AG09309 (cell line): ENCODE measurements around the gene MANBA.
"Not testable (repeated sequence)": the region's sequence is repeated elsewhere in the genome, so short reads cannot be mapped to it uniquely, and the experiment has no call there.

Experiments used
- DNase-seq: peaks from one replicate; pipeline ENCODE4 v3.0.0-alpha.2; 2010; ENCODE audit warnings: low read depth
- H3K4me3 ChIP-seq: 2 replicates; pipeline ENCODE4 v1.5.1; 2011; ENCODE audit warnings: mild to moderate bottlenecking, low read depth, low read length, moderate library complexity; ENCODE audit not compliant: control insufficient read depth
- CTCF ChIP-seq: IDR thresholded peaks from 2 replicates; pipeline ENCODE4 v1.5.1; 2011; ENCODE audit warnings: mild to moderate bottlenecking, low read depth, low read length, inconsistent platforms; ENCODE audit not compliant: insufficient read depth, control insufficient read depth; ENCODE audit errors: missing control alignments

MANBA gene

GRCh38 chr4:102713096-102713495 lies 47.7 kb downstream of the MANBA start:
- no peak overlapping the region for H3K4me3 ChIP-seq
- TF ChIP-seq CTCF, result no peak
- DNase-seq, result no peak

DNA sequence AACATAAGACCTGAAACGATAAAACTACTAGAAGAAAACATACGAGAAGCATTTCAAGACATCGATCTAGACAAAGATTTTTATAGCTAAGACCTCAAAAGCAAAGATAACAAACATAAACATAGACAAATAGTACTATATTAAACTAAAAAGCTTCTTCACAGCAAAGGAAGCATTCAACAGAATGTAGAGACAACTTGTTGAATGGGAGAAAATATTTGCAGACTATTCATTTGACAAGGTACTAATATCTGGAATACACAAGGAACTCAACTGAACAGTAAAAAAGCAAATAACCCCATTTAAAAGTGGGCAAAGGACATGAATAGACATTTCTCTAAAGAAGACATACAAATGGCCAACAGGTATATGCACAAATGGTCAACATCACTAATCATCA lies 49.8 kb downstream of the MANBA start:
- H3K4me3 ChIP-seq, result no peak overlapping the region
- no peak for TF ChIP-seq CTCF
- DNase-seq, result no peak

- not testable (repeated sequence) for H3K4me3 ChIP-seq, DNase-seq
These were observed 51.7 kb downstream of the MANBA start for GRCh38 chr4:102709060-102709459.

DNA sequence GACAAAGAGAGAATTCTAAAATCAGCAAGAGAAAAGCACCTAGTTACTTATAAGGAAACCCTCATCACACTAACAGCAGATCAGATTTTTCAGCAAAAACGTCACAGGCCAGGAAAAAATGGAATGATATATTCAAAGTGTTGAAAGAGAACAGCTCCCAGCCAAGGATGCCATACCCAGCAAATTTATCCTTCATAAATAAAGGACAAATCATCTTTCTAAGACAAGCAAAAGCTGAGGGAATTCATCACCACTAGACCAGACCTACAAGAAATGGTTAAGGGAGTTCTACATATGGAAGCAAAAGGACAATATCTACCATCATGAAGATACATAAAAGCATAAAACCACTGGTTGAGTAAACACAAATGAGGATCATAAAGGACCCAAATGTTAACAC lies 53.6 kb downstream of the MANBA start:
- DNase-seq, result no peak
- no peak overlapping the region for H3K4me3 ChIP-seq
- no peak for TF ChIP-seq CTCF

DNA sequence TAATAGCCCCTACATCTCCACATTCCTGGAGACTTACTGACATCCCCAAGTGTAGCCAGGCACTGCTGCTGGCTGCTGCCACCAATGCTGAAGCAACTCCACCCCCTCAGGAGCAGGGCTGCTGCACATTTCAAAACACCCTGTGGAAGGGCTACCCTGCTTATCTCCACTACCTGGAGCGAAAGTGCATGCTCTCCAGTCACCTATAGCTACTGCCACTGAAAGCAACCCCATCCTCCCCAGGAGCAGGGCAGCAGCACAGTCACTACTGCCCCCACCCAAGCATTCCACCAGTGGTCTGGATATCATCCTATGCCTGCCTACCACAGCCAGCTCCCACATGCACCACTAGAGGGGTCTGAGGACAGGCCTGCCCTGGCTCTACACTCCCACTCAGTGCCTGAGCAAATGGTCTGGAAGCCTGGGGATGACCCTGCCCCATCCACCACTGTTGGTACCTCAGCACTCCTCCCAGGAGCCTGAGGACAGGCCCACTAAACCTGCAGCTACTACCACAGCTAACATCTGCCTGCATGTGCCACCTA lies 55.3 kb downstream of the MANBA start:
- DNase-seq, result no peak
- TF ChIP-seq CTCF, result no peak
- H3K4me3 ChIP-seq, result no peak overlapping the region

DNA sequence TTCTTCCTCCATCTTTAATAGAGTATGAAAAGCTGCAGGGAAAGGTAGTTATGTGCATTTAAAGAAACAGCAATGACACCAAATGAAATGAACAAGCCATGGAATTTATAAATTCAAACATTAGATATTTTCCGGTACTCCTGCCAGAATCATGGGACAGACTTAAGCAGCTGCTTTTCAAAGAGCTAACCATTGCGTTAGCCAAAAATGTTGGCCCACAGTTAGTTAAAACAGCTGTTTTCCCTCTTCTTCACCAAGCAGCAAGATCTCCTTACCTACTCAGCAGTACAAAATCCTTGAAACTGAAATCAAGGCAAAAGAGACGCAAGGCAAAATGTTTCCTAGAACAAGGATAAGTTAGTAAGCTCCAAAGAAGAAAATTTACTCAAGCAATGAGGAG lies 64.0 kb downstream of the MANBA start:
- no peak overlapping the region for H3K4me3 ChIP-seq
- DNase-seq, result no peak
- no peak for TF ChIP-seq CTCF

- no peak for DNase-seq
- no peak overlapping the region for H3K4me3 ChIP-seq
- no peak for TF ChIP-seq CTCF
These were observed 66.0 kb downstream of the MANBA start for GRCh38 chr4:102694791-102695190.

GRCh38 chr4:102693861-102694260 lies 66.9 kb downstream of the MANBA start:
- no peak for DNase-seq
- TF ChIP-seq CTCF, result no peak
- no peak overlapping the region for H3K4me3 ChIP-seq
